ENCODE data around the gene POLR1D. TPM values are rescaled to one million over a fixed set of nuclear protein-coding genes. Genes with fewer than 3 reads are reported as not detected.

POLR1D gene
- total RNA-seq, 1 donor from 2014 or later: 140 TPM

DNA sequence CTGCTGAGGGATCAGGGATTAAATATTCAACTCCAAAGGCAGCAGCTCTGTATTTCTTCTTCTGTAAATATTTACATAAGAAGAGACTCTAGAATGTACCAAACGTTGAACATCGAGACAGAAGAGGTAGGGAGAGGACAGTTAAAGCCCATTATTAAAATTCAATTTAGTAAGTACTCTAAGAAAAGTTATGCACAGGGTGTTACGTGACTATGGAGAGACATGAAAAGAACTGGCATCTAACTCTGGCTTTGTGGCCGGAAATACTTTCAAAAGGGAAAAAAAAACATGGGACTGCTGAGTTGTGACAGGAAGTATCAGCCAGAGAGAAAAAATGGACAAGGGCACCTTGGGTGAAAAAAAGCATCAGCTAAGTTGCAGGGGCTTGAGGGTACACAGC lies 38.0 kb upstream of the POLR1D start:
- no peak for FAIRE-seq

DNA sequence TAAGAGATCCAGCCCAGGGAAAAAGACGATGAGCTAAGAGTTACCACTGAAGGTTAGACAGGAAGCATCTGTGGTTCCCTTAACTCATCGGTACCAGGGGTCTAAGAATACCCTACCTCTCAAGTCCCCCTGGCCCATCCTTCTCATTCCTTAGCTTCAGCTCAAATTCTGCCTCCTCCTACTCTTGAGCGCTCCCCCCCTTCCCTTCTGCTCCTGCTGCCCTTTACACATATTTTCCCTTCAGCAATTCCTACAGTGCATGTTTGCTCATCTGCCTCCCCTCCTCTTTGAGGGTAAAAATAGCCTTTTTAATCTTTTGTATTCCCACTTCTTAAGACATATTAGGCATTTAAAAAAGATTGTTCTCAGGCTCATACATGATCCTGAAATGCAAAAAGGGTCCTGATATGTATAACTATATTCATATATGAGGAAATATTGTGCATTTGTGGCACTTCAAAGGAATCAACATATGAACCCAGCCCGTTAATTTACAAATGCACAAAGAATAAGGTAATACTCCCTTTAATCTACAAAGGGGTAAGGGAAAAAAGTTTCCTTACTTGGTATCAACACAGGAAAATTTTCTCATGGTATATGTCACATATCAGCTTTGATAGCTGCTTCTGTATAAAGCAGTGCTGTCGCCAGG lies 34.5 kb upstream of the POLR1D start:
- H3K36me3 ChIP-seq (ENCODE audit: control insufficient read depth, insufficient read depth, low read length): no peaks in the 10 kb centered on the region
- no peak for TF ChIP-seq CTCF (IDR thresholded peaks at IDR 0.05; ENCODE audit: insufficient read depth, low read length, severe bottlenecking)
- no peak for DNase-seq (ENCODE audit: low read depth)
- no peak for FAIRE-seq
- H3K4me3 ChIP-seq (ENCODE audit: low read depth, low read length): no peak overlapping the region
- no peaks in the 10 kb centered on the region for H3K27me3 ChIP-seq (ENCODE audit: control insufficient read depth, insufficient read depth, low read length)

More for the DNA sequence above, 38.0 kb upstream of the POLR1D start:
- no peak for TF ChIP-seq CTCF (IDR thresholded peaks at IDR 0.05; ENCODE audit: insufficient read depth, low read length, severe bottlenecking)
- DNase-seq (ENCODE audit: low read depth): no peak
- H3K27me3 ChIP-seq (ENCODE audit: control insufficient read depth, insufficient read depth, low read length): no peaks in the 10 kb centered on the region
- H3K36me3 ChIP-seq (ENCODE audit: control insufficient read depth, insufficient read depth, low read length): no peaks in the 10 kb centered on the region
- no peak overlapping the region for H3K4me3 ChIP-seq (ENCODE audit: low read depth, low read length)

GRCh38 chr13:27588405-27588804 lies 33.3 kb upstream of the POLR1D start:
- no peak for TF ChIP-seq CTCF (IDR thresholded peaks at IDR 0.05; ENCODE audit: insufficient read depth, low read length, severe bottlenecking)
- Histone ChIP-seq H3K27me3 (ENCODE audit: control insufficient read depth, insufficient read depth, low read length) (no peaks in the 10 kb centered on the region), H3K4me3 (ENCODE audit: low read depth, low read length) (no peak overlapping the region), H3K36me3 (ENCODE audit: control insufficient read depth, insufficient read depth, low read length) (no peaks in the 10 kb centered on the region)
- FAIRE-seq: no peak
- no peak for DNase-seq (ENCODE audit: low read depth)

- no peaks in the 10 kb centered on the region for H3K36me3 ChIP-seq (ENCODE audit: control insufficient read depth, insufficient read depth, low read length)
- TF ChIP-seq CTCF (IDR thresholded peaks at IDR 0.05; ENCODE audit: insufficient read depth, low read length, severe bottlenecking): no peak
- FAIRE-seq (no peak), DNase-seq (ENCODE audit: low read depth) (no peak)
- H3K27me3 ChIP-seq (ENCODE audit: control insufficient read depth, insufficient read depth, low read length): no peaks in the 10 kb centered on the region
- H3K4me3 ChIP-seq (ENCODE audit: low read depth, low read length): no peak overlapping the region
Observed at GRCh38 chr13:27592865-27593264, 28.8 kb upstream of the POLR1D start.

DNA sequence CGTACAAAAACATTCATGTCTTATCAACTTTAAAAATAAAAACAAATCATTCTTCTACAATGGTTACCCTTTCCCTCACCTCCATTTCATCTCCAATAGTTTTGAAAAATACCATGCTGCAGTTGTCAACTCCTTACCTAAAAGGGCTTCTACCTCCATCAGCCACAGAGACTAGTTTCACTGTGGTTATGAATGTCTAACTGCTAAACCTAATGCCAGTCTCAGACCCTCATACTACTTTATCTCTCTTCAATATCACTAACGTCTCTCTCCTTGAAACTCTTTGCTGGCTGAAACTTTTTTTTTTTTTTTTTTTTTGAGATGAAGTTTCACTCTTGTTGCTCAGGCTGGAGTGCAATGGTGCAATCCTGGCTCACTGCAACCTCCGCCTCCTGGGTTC lies 28.4 kb upstream of the POLR1D start:
- Histone ChIP-seq H3K4me3 (ENCODE audit: low read depth, low read length) (no peak overlapping the region), H3K27me3 (ENCODE audit: control insufficient read depth, insufficient read depth, low read length) (no peaks in the 10 kb centered on the region), H3K36me3 (ENCODE audit: control insufficient read depth, insufficient read depth, low read length) (no peaks in the 10 kb centered on the region)
- FAIRE-seq: no peak
- DNase-seq (ENCODE audit: low read depth): no peak
- TF ChIP-seq CTCF (IDR thresholded peaks at IDR 0.05; ENCODE audit: insufficient read depth, low read length, severe bottlenecking): no peak

Measured in bronchial epithelial cell (primary cell).